Activated gamma-delta T cell treated with anti-CD3 and anti-CD28 coated beads, Interleukin-2, amount 50 U/mL, for 16 hours (primary cell): ENCODE results near the gene EPS8L3.
"Not testable (repeated sequence)": the region's sequence is repeated elsewhere in the genome, so short reads cannot be mapped to it uniquely, and the experiment has no call there.

Experiments
- DNase-seq: peaks from one replicate; pipeline ENCODE4 v3.0.0-alpha.2; 2020; ENCODE audit warnings: low read depth

EPS8L3 gene, protein sequence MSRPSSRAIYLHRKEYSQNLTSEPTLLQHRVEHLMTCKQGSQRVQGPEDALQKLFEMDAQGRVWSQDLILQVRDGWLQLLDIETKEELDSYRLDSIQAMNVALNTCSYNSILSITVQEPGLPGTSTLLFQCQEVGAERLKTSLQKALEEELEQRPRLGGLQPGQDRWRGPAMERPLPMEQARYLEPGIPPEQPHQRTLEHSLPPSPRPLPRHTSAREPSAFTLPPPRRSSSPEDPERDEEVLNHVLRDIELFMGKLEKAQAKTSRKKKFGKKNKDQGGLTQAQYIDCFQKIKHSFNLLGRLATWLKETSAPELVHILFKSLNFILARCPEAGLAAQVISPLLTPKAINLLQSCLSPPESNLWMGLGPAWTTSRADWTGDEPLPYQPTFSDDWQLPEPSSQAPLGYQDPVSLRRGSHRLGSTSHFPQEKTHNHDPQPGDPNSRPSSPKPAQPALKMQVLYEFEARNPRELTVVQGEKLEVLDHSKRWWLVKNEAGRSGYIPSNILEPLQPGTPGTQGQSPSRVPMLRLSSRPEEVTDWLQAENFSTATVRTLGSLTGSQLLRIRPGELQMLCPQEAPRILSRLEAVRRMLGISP

DNA sequence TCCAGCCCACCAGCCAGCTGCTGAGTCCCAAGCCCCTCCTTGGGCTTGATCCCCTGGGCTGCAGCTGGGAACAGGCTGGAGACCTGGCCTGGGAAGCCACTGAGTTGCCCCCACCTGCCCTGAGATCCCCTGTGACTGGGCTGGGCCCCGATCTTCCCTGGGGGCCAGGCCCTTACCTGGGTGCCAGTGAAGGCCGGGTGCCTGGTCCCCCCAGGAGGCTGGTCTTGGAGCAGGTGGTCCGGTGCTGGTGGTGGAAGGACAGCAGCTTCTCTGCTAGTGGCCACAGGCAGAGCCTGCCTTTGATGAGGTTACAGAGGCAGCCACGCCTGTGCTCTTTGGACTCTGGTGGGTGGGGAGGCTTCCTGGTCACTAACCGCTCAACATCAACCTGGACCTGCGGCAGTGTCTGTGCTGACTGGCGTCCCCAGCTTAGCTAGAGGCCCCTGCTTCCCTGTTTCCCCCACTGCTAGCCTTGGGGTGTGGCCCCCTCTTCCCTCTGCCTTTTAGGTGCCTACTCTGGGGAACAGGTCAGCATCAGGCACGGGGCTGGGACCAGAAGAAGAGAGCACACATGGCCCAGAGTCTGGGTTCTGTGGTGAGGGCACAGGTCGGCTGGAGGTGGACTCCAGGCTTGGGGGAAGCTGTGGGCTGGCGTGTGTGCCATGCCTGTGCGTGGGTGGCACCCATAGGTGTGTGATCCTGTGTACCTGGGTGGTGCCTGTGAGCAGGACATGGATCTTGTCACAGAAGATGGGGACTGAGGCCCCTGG is at the start of gene EPS8L3:
EPS8L3 (minus strand) TSS at position 278 of the 770 bp plus-strand sequence. CDS start 2,174 bp downstream, outside the sequence.
- no peak for DNase-seq

DNA sequence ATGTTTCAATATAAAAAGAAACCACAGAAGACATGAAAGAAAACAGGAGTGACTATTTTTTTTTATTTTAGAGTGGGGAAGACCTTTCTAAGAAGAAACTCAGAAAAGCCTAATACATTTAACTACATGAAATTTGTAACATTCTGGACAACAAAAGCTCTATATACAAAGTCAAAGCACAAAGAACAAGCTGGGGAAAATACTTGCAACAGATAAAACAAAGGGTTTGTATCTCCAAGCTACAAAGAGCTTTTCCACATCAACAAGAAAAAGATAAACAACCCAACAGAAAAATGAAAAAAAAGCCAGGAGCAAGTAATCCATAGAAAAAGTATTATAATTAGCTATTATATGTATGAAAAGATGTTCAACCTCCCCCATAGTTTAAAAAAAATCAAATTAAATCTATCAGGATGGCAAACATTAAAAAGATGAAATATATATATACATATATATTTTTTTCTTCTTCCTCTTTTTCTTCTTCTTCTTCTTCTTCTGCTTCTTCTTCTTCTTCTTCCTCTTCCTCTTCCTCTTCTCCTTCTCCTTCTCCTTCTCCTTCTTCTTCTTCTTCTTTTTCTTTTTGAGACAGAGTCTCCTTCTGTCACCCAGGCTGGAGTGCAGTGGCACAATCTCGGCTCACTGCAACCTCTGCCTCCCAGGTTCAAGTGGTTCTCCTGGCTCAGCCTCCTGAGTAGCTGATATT is 49.1 kb upstream of the EPS8L3 start:
- DNase-seq: no peak

DNA sequence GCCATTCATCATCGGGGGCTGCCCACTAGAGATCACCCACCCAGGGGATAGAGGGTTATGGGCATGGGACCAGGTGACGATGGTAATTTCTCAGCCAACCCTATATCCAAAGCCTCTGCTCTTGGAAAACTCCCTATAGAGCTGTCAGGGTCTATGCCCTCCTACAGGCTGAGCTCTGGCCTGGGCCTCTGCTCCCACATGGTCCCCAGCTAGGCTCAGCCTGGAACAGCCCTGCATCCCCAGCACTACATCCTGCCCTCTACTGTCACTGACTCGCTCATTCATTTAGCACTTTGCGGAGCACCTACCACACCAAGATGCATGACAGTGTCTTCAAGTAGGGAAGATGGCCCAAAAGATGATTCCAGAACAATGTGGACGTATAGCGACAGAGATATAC is 45.0 kb upstream of the EPS8L3 start:
- DNase-seq: no peak

DNA sequence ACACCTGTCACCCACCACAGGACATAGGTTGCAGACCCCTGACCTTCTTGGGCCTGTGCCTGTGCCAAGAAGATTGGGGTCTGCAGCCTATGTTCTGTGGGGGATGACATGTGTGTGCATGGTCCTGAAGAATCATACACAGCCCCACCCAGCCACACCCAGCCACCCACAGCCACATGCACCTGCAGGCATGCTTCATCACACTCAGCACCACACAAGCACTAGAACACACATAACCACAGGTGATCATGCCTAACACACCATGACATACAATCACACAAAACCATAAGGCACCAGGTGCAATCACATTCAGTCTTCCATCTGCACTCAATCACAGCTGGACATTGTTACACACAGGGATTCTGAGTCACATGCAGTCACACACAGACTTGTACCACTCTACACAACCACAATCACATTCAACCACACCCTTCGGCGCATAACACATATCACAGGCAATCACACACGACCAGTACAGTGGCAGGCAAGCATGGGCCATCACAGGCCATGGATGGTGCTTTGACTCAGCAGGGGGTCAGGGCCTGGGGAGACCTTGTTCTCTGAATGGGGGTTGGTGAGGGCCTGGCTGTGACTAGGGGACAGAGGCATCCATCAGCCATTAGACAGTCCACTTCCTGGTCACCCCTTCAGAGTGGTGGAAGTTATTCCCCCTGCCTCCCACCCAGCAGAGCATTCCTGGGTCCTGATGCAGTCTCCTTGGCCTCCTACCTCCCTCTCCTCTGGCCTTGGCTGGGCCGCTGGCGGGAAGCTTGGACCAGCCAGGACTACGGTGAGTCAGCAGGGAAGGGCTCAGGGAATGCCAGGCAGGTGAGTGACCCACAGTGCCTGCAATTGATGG is 44.3 kb upstream of the EPS8L3 start:
- no peak for DNase-seq

DNA sequence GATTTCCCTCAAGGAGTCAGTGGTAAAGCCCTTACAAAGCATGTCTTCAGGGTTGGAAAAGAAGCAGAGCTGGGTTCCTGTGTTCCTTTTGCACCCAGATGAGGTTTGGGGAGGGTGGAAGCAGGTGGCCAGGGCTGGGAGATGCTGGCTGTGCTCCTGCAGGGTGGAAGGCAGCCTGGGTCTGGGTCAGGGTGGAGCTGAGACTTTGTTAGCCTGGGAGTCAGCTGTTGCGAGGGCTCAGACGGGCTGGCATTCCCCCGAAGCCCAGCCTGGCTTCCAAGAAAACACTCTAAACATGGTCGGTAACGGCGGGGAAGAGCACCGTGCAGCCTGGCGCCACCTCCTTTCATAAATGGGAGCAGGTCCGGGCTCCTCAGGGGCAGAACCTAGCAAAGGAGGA is 43.7 kb upstream of the EPS8L3 start:
- DNase-seq: no peak

DNA sequence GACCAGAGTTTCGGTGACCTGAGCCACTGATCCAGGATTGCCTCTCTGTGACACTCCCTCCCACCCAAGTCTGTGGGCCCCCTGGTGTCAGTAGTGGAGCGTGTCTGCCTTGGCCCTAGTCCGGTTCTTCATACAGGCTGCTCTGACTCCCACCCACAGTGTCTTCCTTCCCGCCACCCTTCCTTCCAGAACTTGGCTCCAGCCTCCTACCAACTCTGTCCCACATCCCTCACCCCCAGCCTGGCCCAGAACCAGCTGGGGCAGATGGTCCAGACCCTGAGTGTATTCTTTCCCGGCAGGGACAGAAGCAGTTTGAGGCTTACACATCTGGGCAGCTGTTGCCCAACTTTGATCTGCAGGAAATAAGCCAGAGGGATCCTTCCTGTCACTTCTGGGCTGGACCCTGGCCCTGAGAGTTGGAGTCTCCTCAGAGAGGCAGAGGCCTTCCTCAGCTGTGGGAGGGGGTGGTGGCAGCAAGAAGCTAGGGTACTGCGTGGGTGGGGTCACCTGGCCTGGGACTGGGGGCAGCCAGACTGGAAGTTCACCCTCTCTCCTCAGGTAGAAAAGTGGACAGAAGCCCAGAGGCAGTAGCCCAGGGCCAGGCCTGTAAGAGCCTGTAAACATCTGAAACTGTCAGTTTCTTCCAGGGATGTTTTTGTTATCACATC is 43.1 kb upstream of the EPS8L3 start:
- DNase-seq: no peak

DNA sequence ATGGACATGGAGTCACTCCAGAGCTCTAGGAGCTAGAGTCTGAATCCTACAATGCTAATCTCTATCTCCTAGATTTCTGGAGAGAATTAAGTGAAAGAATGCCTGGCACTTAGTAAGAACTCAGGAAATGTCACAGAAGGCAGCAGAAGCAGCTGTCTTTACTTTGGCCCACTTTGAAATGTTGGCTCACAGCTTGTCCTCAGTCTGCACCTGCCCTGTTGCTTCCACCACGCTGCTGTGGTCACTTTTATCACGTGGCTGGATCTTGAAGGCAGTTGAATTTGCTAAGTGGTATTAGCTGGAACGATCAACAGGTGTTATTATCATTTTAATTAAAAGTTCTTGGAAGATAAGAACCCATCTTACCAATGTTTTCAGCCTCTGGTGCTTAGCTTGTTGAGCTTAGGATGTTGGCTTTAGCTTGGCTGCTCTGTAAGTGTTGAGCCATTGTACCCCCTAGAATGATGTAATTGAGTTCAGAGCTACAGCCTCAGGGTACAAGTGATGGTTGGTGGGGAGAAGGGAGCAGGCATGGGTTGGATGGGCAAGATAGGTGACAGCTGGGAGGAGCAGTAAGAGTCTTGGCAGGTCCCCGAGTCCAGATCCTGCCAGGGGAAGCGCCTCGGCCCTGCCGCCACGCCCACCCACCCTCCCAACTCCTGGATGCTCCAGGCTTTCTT is 41.9 kb upstream of the EPS8L3 start:
- DNase-seq: no peak

DNA sequence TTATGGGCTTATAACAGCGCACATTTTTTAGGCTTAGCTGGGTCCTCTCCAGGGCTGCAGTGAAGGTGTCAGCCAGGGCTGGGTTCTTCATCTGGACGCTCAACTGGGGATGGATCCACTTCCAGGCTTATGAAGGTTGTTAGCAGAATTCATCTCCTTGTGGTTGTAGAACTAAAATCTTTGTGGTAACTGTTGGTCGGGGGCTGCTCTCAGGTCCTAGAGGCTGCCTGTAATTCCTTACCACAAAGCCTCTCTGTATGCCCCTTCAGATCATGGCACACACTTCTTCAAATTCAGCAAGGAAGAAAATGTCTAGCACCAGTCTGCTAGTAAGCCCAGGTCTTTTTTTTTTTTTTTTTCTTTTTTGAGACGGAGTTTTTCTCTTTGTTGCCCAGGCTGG is 40.9 kb upstream of the EPS8L3 start:
- no peak for DNase-seq

DNA sequence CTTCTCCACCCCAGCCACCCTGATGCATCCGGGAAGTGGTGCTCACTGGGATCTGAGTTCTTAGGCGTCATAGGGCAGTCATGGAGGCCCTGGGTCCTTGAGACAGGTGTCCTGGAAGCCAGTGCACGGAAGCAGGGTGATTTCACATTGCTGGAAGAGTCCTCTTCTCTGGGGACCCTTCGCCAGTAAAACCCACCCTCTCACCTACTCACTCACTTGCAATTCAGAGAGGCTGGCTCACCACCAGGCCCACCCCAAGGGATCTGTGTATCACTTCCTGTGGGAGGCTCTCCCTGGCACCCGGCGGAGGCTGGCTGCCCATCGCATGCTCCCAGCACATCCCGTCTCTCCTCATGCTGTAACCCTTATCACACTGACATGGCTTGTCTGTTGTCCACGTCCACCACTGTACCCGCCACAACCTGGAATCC is 40.2 kb upstream of the EPS8L3 start:
- no peak for DNase-seq

DNA sequence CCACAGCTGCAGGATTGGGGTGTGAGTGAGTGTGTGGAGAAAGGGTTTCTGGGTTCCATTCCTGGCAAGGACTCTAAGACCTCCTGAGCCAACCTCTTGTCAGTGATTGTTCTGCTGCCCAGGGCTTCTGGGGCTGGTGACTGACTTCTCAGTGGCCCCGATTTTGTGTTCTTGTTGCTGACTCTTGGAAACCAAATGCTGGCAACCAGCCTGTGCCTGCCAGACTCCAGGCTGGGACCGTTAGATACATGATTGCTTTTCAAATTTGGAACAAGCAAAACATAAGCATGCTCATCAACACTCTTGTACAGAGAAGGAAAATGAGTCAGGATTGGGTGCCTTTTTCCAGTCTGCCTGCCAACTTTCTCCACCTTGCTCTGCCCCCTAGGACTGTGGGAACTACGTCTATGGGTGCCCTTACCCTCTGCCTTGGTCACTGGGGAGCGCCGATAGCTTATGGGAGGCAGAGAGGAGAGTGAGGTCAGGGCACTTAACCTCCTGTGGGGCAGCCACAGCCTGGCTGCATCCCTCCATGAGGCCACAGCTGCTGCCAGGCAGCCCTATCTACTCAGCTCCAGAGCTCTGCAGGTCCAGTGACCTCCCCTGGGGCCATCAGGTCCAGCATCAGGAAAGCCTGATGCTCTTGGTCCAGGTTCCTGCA is 39.3 kb upstream of the EPS8L3 start:
- no peak for DNase-seq

DNA sequence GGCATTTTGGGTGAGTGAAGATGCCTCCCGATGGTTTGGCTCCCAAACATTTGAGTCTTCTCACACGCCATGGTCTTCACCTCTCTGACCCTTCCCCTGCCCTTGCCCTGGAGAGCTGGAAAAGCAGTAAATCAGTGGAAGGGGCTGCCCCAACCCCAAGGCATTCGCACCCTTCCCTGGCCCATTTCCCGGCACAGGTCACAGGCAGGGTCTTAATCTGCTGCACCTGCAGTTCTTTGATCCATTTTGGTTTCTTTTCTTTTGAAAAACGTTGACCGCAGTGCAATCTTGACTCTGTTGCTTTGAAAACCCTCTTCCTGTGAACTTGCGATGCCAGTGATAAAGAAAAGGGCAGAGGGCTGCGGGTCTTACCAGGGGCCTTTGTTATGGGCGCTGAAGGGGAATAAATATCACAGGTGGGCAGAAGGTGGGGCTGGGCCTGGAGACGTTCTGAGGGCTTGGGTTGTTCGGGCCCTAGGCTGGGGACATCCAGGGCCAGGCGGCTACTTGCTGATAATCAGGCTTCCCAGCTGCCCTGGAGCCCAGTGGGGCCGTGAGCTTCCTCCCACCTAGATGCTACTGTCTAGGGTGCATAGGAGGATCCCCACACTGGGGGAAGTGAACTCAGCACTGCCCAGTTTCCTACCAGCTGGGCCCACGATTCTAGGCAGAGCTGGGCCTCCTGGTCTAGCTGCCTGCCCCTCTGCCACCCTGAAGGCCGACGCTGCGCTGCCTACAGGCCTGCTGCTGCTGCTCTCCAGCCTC is 38.6 kb upstream of the EPS8L3 start:
- DNase-seq: peak; percentile 46

DNA sequence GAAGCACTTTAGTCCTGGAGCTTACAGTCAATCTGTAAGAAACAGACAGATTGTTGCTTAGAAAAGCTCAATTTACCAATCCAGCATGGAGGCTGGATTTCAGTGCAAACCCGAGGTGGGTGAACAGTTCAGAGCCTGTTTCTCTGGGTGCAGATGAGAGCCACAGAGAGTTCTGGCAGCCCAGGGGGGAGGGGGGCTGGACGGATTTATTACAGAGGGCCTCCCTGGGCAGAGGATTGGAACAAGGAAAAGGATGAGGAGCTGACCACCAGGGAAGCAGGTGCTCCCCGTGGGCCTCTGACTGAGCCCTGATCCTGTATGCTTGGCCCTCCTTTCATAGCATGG is 38.0 kb upstream of the EPS8L3 start:
- DNase-seq: no peak

DNA sequence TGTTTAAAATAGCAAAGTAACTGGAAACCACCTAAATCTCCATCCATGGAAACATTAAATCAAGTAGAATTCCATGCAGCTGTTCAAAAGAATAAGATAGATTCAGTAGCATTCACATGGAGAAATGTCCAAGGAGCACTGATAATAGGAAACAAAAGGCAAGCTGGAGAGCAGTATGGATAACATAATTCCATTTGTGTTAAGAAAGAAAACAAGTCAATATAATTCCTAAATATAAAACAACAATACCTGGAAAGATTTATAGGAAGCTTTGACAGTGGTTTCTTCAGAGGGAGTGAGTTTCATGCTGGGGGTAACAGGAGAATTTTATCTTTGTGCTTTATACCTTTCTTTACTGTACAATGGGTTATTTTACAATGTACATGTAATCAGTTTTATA is 36.6 kb upstream of the EPS8L3 start:
- no peak for DNase-seq

DNA sequence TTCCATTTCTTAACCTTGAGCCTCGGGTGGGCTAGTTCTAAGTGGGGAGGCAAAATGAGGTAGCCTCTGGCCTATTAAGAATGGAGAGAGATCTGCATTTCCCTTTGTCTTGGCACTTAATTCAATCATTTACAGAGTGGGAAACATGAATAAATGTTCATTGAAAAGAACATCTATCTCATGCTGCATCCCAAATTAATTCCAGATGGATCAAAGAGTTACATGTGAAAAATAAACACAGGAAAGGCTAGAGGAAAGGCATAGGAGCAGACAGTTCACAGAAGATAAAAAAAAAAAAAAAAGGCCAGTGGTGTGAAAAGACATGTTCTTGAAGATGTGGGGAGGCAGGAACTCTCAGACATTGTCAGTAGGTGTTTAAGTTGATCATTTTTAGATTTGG is 35.7 kb upstream of the EPS8L3 start:
- DNase-seq: no peak

DNA sequence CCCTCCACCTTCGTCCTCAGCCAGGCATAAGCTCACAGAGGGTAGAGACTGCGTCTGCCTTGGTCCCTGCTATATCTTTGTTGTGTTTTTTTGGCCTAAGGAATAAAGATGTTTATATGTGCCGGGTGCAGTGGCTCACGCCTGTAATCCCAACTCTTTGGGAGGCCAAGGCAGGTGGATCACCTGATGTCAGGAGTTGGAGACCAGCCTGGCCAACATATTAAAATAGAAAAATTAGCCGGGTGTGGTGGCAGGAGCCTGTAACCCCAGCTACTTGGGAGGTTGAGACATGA is 33.5 kb upstream of the EPS8L3 start:
- DNase-seq: not testable (repeated sequence)

DNA sequence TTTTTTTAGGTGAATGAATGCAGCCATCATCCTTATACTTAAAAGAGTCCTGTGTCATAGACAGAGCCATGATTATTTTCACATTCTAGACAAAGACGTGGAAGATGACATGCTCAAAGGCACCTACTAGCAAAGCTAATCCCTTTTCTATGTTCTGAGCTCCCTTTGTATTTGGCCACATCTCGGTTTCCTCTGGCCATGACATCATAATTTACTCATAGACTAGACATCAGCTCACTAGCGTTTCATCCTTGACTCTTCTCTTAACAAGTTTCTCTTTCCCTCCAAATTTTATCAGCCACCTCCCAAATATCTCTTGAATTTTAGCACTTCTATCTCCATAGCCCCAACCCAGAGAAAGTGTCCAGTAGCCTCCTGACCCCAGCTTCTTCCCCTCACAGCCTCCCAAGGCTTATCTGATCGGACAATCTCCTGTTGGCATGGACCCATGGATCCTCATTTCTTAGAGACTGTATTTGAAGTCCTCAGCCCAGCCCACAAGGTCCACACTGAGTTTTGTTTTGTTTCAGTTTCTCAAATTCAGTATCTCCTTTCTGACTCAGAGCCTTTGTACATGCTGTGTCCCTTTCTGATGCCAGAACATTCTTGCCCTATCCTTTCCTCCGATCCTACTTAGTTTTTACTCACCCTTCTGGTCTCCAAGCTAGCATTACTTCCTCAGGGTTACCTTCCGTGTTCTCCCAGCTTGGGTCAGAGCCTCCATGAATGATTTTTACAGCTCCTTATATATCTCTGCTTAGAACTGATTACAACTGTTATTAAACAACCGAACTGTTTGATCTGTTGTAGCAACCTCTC is 33.0 kb upstream of the EPS8L3 start:
- no peak for DNase-seq

DNA sequence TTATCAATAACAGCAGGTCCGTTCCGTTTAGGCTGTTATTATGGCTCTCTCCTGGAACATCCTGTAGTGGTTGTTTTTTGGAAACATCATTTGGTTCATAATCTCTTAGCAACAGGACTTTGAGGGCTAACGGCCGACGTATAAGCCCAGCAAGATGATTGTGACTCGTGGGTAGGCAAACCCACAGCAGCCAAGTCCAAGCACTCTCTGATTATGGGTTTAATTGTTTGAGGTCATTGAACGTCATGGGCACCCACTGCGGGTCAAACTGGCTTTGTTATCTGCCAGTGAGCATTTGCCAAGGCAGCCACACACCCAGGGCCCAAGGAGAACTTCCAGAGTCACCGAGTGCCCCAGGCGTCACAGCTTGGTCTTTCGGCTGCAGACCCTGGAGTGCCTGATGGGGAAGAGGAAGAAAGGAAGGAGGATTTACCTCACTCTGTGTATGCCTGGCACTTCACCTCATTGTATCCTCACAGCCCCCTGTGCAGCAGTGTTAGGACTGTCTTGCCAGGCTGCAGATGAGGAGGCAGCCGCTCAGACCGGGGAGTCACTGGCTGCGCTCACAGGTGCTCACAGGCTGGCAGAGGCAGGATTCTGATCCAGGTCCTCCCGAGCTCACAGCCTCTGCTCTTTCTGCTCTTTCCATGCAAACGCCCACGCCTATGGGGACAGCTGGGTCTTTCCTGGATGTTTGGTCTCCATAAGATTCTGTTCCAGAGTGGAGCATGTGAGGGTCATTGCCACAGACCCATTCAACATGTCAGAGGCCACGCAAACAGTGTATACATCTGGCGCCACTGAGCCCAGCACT is 30.8 kb upstream of the EPS8L3 start:
- no peak for DNase-seq
